NT2/D1 (cell line): ENCODE results near the gene SYT2.
"Not testable (repeated sequence)": the region's sequence is repeated elsewhere in the genome, so short reads cannot be mapped to it uniquely, and the experiment has no call there.

Source experiments
- DNase-seq: peaks from one replicate; pipeline ENCODE4 v3.0.0-alpha.2; 2011; ENCODE audit warnings: low read depth, low spot score
- H3K27me3 ChIP-seq: 2 replicates; pipeline ENCODE4 v1.6.0; 2011; ENCODE audit warnings: mild to moderate bottlenecking; ENCODE audit not compliant: insufficient read length, insufficient read depth
- H3K36me3 ChIP-seq: 2 replicates; pipeline ENCODE4 v1.6.1; 2011; ENCODE audit warnings: mild to moderate bottlenecking, low read length, mixed read lengths; ENCODE audit not compliant: insufficient read depth, insufficient read length
- H3K4me1 ChIP-seq: 2 replicates; pipeline ENCODE4 v1.5.1; 2011; ENCODE audit not compliant: insufficient read depth, insufficient read length
- H3K4me3 ChIP-seq: 2 replicates; pipeline ENCODE4 v1.5.1; 2011; ENCODE audit warnings: low read depth; ENCODE audit not compliant: insufficient read length
- H3K9ac ChIP-seq: 2 replicates; pipeline ENCODE4 v1.6.0; 2011; ENCODE audit warnings: low read depth; ENCODE audit not compliant: insufficient read length
- H3K9me3 ChIP-seq: 2 replicates; pipeline ENCODE4 v1.5.1; 2011; ENCODE audit warnings: mild to moderate bottlenecking, low read length; ENCODE audit not compliant: insufficient read depth
- SUZ12 ChIP-seq: IDR thresholded peaks from 2 replicates; pipeline ENCODE4 v1.6.1; 2011; ENCODE audit not compliant: insufficient read length, insufficient read depth; ENCODE audit errors: extremely low read depth
- YY1 ChIP-seq: IDR thresholded peaks from 2 replicates; pipeline ENCODE4 v1.6.1; 2011; ENCODE audit not compliant: insufficient read length, insufficient read depth
- ZNF274 ChIP-seq: IDR thresholded peaks from 2 replicates; pipeline ENCODE4 v1.6.1; 2011; ENCODE audit warnings: mild to moderate bottlenecking, low read depth, low read length

The SYT2 gene

GRCh38 chr1:202561726-202562443 is 148.4 kb downstream of the SYT2 start:
- Histone ChIP-seq H3K4me1 (no peaks in the 10 kb centered on the region), H3K4me3 (no peak overlapping the region), H3K9me3 (no peaks in the 10 kb centered on the region), H3K9ac (no peak overlapping the region), H3K27me3 (no peaks in the 10 kb centered on the region), H3K36me3 (no peaks in the 10 kb centered on the region)
- DNase-seq = no peak
- TF ChIP-seq SUZ12 (no peak), ZNF274 (no peak), YY1 (no peak)

DNA sequence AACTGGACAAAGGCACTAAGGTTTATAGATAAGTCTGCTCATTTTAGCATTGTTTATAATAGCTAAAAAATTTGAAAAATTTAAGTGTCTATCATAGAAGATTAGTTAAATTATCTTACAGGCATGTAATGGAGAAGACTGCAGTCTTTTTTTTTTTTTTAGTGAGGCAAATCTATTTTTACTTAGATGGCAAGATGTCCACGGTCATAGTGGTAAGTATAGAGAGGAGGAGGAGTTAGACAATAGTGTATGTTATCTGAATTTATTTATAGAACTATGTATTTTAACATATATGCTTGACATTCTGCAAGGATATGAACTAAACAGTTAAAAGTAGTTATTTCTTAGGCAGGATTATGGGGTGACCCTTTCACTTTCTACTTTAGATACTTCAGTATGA is 149.0 kb downstream of the SYT2 start:
- no peak overlapping the region for H3K9ac ChIP-seq
- no peaks in the 10 kb centered on the region for H3K36me3 ChIP-seq
- no peak for TF ChIP-seq SUZ12
- no peak for TF ChIP-seq ZNF274
- no peak for TF ChIP-seq YY1
- no peak overlapping the region for H3K4me3 ChIP-seq
- H3K4me1 ChIP-seq = no peaks in the 10 kb centered on the region
- H3K9me3 ChIP-seq = no peaks in the 10 kb centered on the region
- no peak for DNase-seq
- H3K27me3 ChIP-seq = no peaks in the 10 kb centered on the region

DNA sequence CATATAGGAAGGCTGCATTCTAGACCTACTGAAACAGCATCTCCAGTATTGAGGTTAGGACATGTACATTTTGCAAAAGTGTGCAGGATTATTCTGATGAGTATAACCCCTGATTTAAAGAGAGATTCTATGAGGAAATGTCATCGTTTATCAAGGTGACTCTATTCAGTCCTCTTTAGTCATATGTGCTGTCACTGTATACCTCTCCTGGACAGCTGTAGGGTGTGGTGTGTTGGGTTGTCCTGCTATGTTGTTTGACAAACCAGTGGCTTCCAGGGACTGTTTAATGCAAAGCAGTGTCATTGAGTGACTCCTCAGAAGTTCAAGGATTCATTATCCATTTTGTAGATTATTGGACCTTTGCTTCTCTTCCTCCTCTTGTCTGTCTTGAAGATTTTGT is 152.6 kb downstream of the SYT2 start:
- not testable (repeated sequence) for H3K27me3 ChIP-seq, H3K36me3 ChIP-seq, H3K4me1 ChIP-seq

GRCh38 chr1:202556037-202556436 is 154.2 kb downstream of the SYT2 start:
- not testable (repeated sequence) for H3K36me3 ChIP-seq, DNase-seq, H3K9ac ChIP-seq, H3K4me1 ChIP-seq, H3K9me3 ChIP-seq, H3K4me3 ChIP-seq, H3K27me3 ChIP-seq

More for the DNA sequence above, 152.6 kb downstream of the SYT2 start:
- H3K4me3 ChIP-seq, H3K9me3 ChIP-seq, DNase-seq, H3K9ac ChIP-seq: not testable (repeated sequence)

DNA sequence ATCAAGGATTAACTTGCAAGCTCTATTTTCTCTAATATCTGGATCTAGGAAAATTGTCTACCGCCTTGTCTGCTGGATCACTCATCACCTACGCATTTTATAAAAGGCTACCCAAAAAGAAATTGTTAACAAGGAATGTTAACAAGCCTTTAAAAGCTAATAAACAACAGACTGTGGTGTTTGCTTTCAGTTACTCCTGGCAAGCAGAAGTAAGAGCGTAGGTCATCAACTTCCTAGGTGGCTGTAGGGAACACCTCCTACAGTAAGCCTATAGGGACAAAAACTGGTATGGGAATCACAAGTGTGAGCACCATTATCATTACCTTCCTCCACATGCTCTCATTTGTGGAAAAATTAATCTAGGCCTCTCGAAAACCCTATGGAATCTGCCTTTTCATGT is 155.6 kb downstream of the SYT2 start:
- not testable (repeated sequence) for H3K4me3 ChIP-seq, H3K4me1 ChIP-seq, H3K36me3 ChIP-seq, H3K9me3 ChIP-seq, H3K9ac ChIP-seq, DNase-seq, H3K27me3 ChIP-seq

GRCh38 chr1:202553560-202554038 is 156.7 kb downstream of the SYT2 start:
- Histone ChIP-seq H3K9ac (no peak overlapping the region), H3K36me3 (no peaks in the 10 kb centered on the region), H3K27me3 (no peaks in the 10 kb centered on the region), H3K9me3 (no peaks in the 10 kb centered on the region), H3K4me1 (peaks cover 3% of the 10 kb centered on the region), H3K4me3 (no peak overlapping the region)
- DNase-seq = no peak
- TF ChIP-seq ZNF274 (no peak), SUZ12 (no peak), YY1 (no peak)

DNA sequence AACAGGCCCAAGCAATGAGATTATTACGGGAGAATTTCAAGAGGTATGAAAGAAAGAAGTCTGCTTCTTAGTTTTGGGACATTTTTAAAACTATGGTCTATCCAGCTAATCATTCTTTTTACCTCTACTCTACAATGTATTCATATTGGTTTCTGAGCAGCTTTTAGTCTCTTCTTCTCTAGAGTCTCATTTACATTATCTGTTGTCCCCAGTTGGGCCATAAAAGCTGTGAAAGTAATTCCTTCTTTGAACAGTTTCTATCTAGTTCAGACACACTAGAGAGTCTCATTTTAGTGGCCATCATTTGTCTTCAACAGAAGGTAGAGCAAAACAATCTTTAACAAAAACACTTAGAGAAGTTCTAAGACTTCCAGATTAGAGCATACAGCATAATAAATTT is 157.2 kb downstream of the SYT2 start:
- H3K4me3 ChIP-seq, H3K4me1 ChIP-seq, H3K36me3 ChIP-seq, DNase-seq, H3K27me3 ChIP-seq, H3K9ac ChIP-seq, H3K9me3 ChIP-seq: not testable (repeated sequence)

- H3K4me1 ChIP-seq, DNase-seq, H3K9ac ChIP-seq, H3K27me3 ChIP-seq, H3K36me3 ChIP-seq, H3K4me3 ChIP-seq, H3K9me3 ChIP-seq: not testable (repeated sequence)
Measured at GRCh38 chr1:202552615-202553014, 157.6 kb downstream of the SYT2 start.
